K562 (cell line): Measurements from ENCODE around the gene AARS1. TPM values are rescaled to one million over a fixed set of nuclear protein-coding genes. Genes with fewer than 3 reads are reported as not detected.

ENCODE experiments used
- CBFA2T2 ChIP-seq: fragments of 450-650 bp; conservative IDR thresholded peaks from 2 replicates; pipeline ENCODE4 v1.6.1; 2017; ENCODE audit warnings: mild to moderate bottlenecking
- HMG20B ChIP-seq: fragments of 250-450 bp; sonication (Bioruptor Pico); IDR thresholded peaks from 2 replicates; pipeline ENCODE4 v1.5.0; 2021; ENCODE audit warnings: mild to moderate bottlenecking
- MBD1 ChIP-seq: fragments of 250-450 bp; sonication (Bioruptor Pico); IDR thresholded peaks from 2 replicates; pipeline ENCODE4 v1.8.0; 2022; ENCODE audit warnings: inconsistent platforms
- MITF ChIP-seq: IDR thresholded peaks from 2 replicates; pipeline ENCODE4 v1.6.1; 2014; ENCODE audit warnings: antibody characterized with exemption
- NR3C1 ChIP-seq: sonication (generic); formaldehyde crosslinking; IDR thresholded peaks from 2 replicates; pipeline ENCODE4 v1.8.1; 2022; ENCODE audit warnings: missing genetic modification reagents
- PURB ChIP-seq: sonication (generic); formaldehyde crosslinking; IDR thresholded peaks from 2 replicates; pipeline ENCODE4 v1.9.0; 2021; ENCODE audit warnings: low read depth, mild to moderate bottlenecking, missing genetic modification reagents
- SRSF7 ChIP-seq: fragments of 200-400 bp; formaldehyde crosslinking; optimal IDR thresholded peaks from 2 replicates; pipeline ENCODE3; 2017; ENCODE audit warnings: mild to moderate bottlenecking, low read depth, low read length
- TFAM ChIP-seq: fragments of 250-450 bp; sonication (Bioruptor Pico); conservative IDR thresholded peaks from 2 replicates; pipeline ENCODE4 v1.5.0; 2021; ENCODE audit warnings: mild to moderate bottlenecking, moderate library complexity
- TRIM28 ChIP-seq: fragments of 450-650 bp; IDR thresholded peaks from 2 replicates; pipeline ENCODE4 v1.6.1; 2017
- WHSC1 ChIP-seq: IDR thresholded peaks from one replicate; pipeline ENCODE4 v1.6.1; 2012; ENCODE audit warnings: low read length, control low read depth, inconsistent platforms
- ZBTB11 ChIP-seq, 3 experiments: fragments of 200-800 bp in 1 of 3; fragments of 250-450 bp in 1 of 3; fragments of 450-650 bp in 1 of 3; sonication (Bioruptor Pico) in 1 of 3; sonication (Bioruptor generic) in 1 of 3; formaldehyde crosslinking in 1 of 3; IDR thresholded peaks; 2 replicates each; pipeline versions ENCODE4 v1.6.1 to v1.8.0; 2016 to 2022; ENCODE audit warnings: mild to moderate bottlenecking in 2 of 3, missing genetic modification characterization in 2 of 3, missing compliant biosample characterization in 1 of 3, moderate library complexity in 1 of 3
- ZFP30 ChIP-seq: fragments of 250-450 bp; sonication (Bioruptor Pico); IDR thresholded peaks from 2 replicates; pipeline ENCODE4 v1.8.0; 2022; ENCODE audit warnings: moderate library complexity, mild to moderate bottlenecking, inconsistent platforms, borderline replicate concordance
- ZNF140 ChIP-seq: fragments of 250-450 bp; sonication (Bioruptor Pico); IDR thresholded peaks from 2 replicates; pipeline ENCODE4 v1.8.0; 2021; ENCODE audit warnings: moderate library complexity, mild to moderate bottlenecking, inconsistent platforms
- ZNF41 ChIP-seq: fragments of 250-450 bp; sonication (Bioruptor Pico); conservative IDR thresholded peaks from 2 replicates; pipeline ENCODE4 v1.4.0; 2020; ENCODE audit warnings: mild to moderate bottlenecking
- ZNF57 ChIP-seq: fragments of 450-650 bp; formaldehyde crosslinking; IDR thresholded peaks from 2 replicates; pipeline ENCODE4 v1.4.0; 2020; ENCODE audit warnings: mild to moderate bottlenecking, moderate library complexity
- ZNF592 ChIP-seq: fragments of 450-650 bp; IDR thresholded peaks from 2 replicates; pipeline ENCODE4 v1.6.1; 2017; ENCODE audit warnings: antibody characterized with exemption, mild to moderate bottlenecking
- ZNF696 ChIP-seq: fragments of 250-450 bp; sonication (Bioruptor Pico); conservative IDR thresholded peaks from 2 replicates; pipeline ENCODE4 v1.4.0; 2020; ENCODE audit warnings: mild to moderate bottlenecking, moderate library complexity
- polyA plus RNA-seq, 8 experiments: library from polyadenylated mRNA; depleted of rRNA in 4 of 8; stranded (reverse) in 5 of 8; unstranded in 3 of 8; fragments of >200 nt; fragmentation: Nextera tagmentation in 2 of 8; fragmentation: Illumina TruSeq in 1 of 8; extraction: Ambion mirVana in 2 of 8; extraction: Trizol in 1 of 8; gene quantifications; 2 replicates each; pipeline versions ENCODE4 v1.2.1 to v1.2.3, GENCODE V29; 2011 to 2014; ENCODE audit warnings: inconsistent platforms in 1 of 8, missing spikeins in 1 of 8
- total RNA-seq, 7 experiments: library from RNA; depleted of rRNA in 6 of 7; stranded (reverse); fragments of >200 nt in 6 of 7; fragmentation: Illumina TruSeq in 2 of 7; extraction: Trizol in 2 of 7; gene quantifications; 2 replicates each; pipeline versions ENCODE4 v1.2.1 to v1.2.3, GENCODE V29; 2011 to 2021; ENCODE audit warnings: low replicate concordance in 1 of 7

The AARS1 gene
- total and polyA plus RNA-seq, 9 of the 15 experiments (the other 6 are each of a cell fraction or from before 2014, with no cell fraction given) = 50.1 to 235 (median 174) TPM

- peak; percentile 59 to 87 (median 62); a peak in 3 of 6 replicates for TF ChIP-seq ZBTB11 (CRISPR knock-in tag; IDR thresholded peaks at IDR 0.05)
- TF ChIP-seq WHSC1 = no peak
- peak; percentile 46; the same call in 1 of the 2 replicates for TF ChIP-seq ZNF41 (CRISPR knock-in tag)
- TF ChIP-seq ZNF592 = no peak
- TF ChIP-seq PURB (CRISPR knock-in tag) = no peak
- TF ChIP-seq TRIM28 = no peak
- no peak for TF ChIP-seq TFAM
- TF ChIP-seq ZFP30 (CRISPR knock-in tag) = no peak; the same call in 1 of the 2 replicates
- TF ChIP-seq ZNF57 (CRISPR knock-in tag) = 0 out of 2 replicates have a peak, but pooled peaks have one; percentile 61
- TF ChIP-seq MITF = no peak
- no peak for TF ChIP-seq CBFA2T2
- TF ChIP-seq ZNF140 = no peak
- no peak for TF ChIP-seq ZNF696 (CRISPR knock-in tag)
- no peak; the same call in 1 of the 2 replicates for TF ChIP-seq HMG20B
- TF ChIP-seq NR3C1 (CRISPR knock-in tag) = no peak
- no peak for TF ChIP-seq SRSF7
- no peak for TF ChIP-seq MBD1
Observed at GRCh38 chr16:70251629-70252354, 37.5 kb downstream of the AARS1 start, which contains the start of gene EXOSC6 (continued).
